K562 (cell line): Measurements from ENCODE around the gene TMEM184A. TPM values are rescaled to one million over a fixed set of nuclear protein-coding genes. Genes with fewer than 3 reads are reported as not detected.
A peak's percentile ranks its signal among the peaks of the same experiment; 100 is the strongest.

Experiments used
- ATAC-seq: fragments of 200-7000 bp; cut with Tn5 transposase; 3 replicates; pipeline ENCODE4 v1.9.1; 2020; ENCODE audit warnings: moderate library complexity
- BruUV-seq: library from RNA; stranded (reverse); fragments of 400-500 nt; replicated peaks from 2 replicates; lab custom pipeline; 2021; lab: Mats Ljungman, UMichigan
- CTCF ChIA-PET: fragments of 300-600 bp; formaldehyde crosslinking; extraction: SDS; loops from one replicate; lab custom pipeline; 2021; ENCODE audit warnings: low intra/inter-chr PET ratio; lab: Yijun Ruan, JAX
- POLR2A ChIA-PET: fragments of 300-600, 350-650 bp; sonication (Branson Sonifier 250); formaldehyde crosslinking; extraction: SDS; loops from one replicate; lab custom pipeline; 2021; ENCODE audit warnings: antibody characterized with exemption, inconsistent platforms; lab: Yijun Ruan, JAX
- DNase-seq, 4 experiments: peaks; one replicate each; pipeline versions ENCODE4 v3.0.0 to v3.0.0-alpha.2; 2011 to 2018; ENCODE audit warnings: low spot score in 3 of 4, mixed read lengths in 3 of 4; ENCODE audit errors: extremely low read depth in 1 of 4
- FAIRE-seq: peaks from 2 replicates; lab custom pipeline; 2011; peaks lifted over from hg19 to GRCh38; lab: Jason Lieb, UNC
- H2AFZ ChIP-seq: 2 replicates; pipeline ENCODE4 v1.6.0; 2011; ENCODE audit warnings: low read depth, low read length, control low read depth, inconsistent platforms
- H3K27ac ChIP-seq: fragments of 200-600 bp; 3 replicates; pipeline ENCODE4 v1.8.0; 2011; ENCODE audit warnings: low read depth, mild to moderate bottlenecking, control low read depth, inconsistent platforms, low read length, moderate library complexity, mixed read lengths; ENCODE audit errors: extremely low read depth
- H3K27me3 ChIP-seq, 2 experiments: fragments of 300-600 bp in 1 of 2; 2 replicates in 1 of 2; 3 replicates in 1 of 2; pipeline versions ENCODE4 v1.6.0 to v1.8.0; 2011; ENCODE audit warnings: inconsistent platforms in 2 of 2, low read length in 2 of 2, mild to moderate bottlenecking in 1 of 2, mixed read lengths in 1 of 2, moderate library complexity in 1 of 2; ENCODE audit not compliant: control insufficient read depth in 2 of 2, insufficient read depth in 2 of 2
- H3K36me3 ChIP-seq: fragments of 300-600 bp; 3 replicates; pipeline ENCODE4 v1.8.0; 2011; ENCODE audit warnings: mild to moderate bottlenecking, low read length, inconsistent platforms; ENCODE audit not compliant: control insufficient read depth, insufficient read depth
- H3K4me1 ChIP-seq, 2 experiments: fragments of 200-600 bp in 1 of 2; replicated peaks in 1 of 2; 2 replicates in 1 of 2; 3 replicates in 1 of 2; pipeline versions ENCODE4 v1.5.1 to v1.8.0; 2011; ENCODE audit warnings: inconsistent platforms in 2 of 2, low read length in 2 of 2, mild to moderate bottlenecking in 1 of 2, mixed read lengths in 1 of 2, moderate library complexity in 1 of 2; ENCODE audit not compliant: control insufficient read depth in 2 of 2, insufficient read depth in 2 of 2
- H3K4me2 ChIP-seq: 2 replicates; pipeline ENCODE4 v1.6.1; 2011; ENCODE audit warnings: low read length, control low read depth, inconsistent platforms, mixed read lengths; ENCODE audit not compliant: insufficient read depth
- H3K4me3 ChIP-seq: fragments of 200-600 bp; sonication (generic), shearing (Covaris generic); 2 replicates; pipeline ENCODE4 v1.5.1; 2016; ENCODE audit warnings: control low read depth, inconsistent platforms
- H3K79me2 ChIP-seq: fragments of 200-600 bp; 3 replicates; pipeline ENCODE4 v1.8.0; 2011; ENCODE audit warnings: low read length, inconsistent platforms; ENCODE audit not compliant: control insufficient read depth, insufficient read depth
- H3K9ac ChIP-seq, 2 experiments: 2 replicates each; pipeline versions ENCODE4 v1.6.0 to v1.6.1; 2011; ENCODE audit warnings: low read depth in 2 of 2, low read length in 2 of 2, control low read depth in 1 of 2, inconsistent platforms in 1 of 2, mild to moderate bottlenecking in 1 of 2, mixed read lengths in 1 of 2; ENCODE audit not compliant: insufficient read depth in 1 of 2
- H3K9me1 ChIP-seq: one replicate; pipeline ENCODE4 v1.6.0; 2011; ENCODE audit warnings: inconsistent platforms, mild to moderate bottlenecking, low read length, moderate library complexity; ENCODE audit not compliant: control insufficient read depth, insufficient read depth
- H3K9me3 ChIP-seq: replicated peaks from 2 replicates; pipeline ENCODE4 v1.5.1; 2011; ENCODE audit warnings: low read depth, low read length, inconsistent platforms; ENCODE audit not compliant: control insufficient read depth, insufficient read depth
- H4K20me1 ChIP-seq: replicated peaks from 2 replicates; pipeline ENCODE4 v1.6.1; 2011; ENCODE audit warnings: low read length, inconsistent platforms, mixed read lengths; ENCODE audit not compliant: control insufficient read depth, insufficient read depth
- CTCF ChIP-seq, 3 experiments: IDR thresholded peaks in 2 of 3; conservative IDR thresholded peaks in 1 of 3; 2 replicates each; pipeline ENCODE4 v1.5.1; 2011 to 2012; ENCODE audit warnings: low read length in 3 of 3, mild to moderate bottlenecking in 3 of 3, control low read depth in 2 of 3, improper control_type of control experiment in 1 of 3, inconsistent platforms in 1 of 3, low read depth in 1 of 3, mixed read lengths in 1 of 3, moderate library complexity in 1 of 3; ENCODE audit not compliant: insufficient read depth in 2 of 3
- NFIC ChIP-seq: fragments of 450-650 bp; IDR thresholded peaks from 2 replicates; pipeline ENCODE4 v1.6.1; 2017; ENCODE audit warnings: mild to moderate bottlenecking, inconsistent platforms
- POLR2G ChIP-seq: fragments of 200-400 bp; formaldehyde crosslinking; IDR thresholded peaks from 2 replicates; pipeline ENCODE4 v1.6.1; 2017; ENCODE audit warnings: low read depth, mild to moderate bottlenecking, antibody characterized with exemption, low read length, moderate library complexity
- U2AF1 ChIP-seq: fragments of 200-400 bp; formaldehyde crosslinking; optimal IDR thresholded peaks from 2 replicates; pipeline ENCODE3; 2017; ENCODE audit warnings: mild to moderate bottlenecking, low read depth, low read length, moderate library complexity
- ZBTB33 ChIP-seq: sonication (generic); formaldehyde crosslinking; IDR thresholded peaks from 2 replicates; pipeline ENCODE4 v1.8.1; 2023; ENCODE audit warnings: mild to moderate bottlenecking, missing genetic modification reagents
- ZBTB7A ChIP-seq: IDR thresholded peaks from 2 replicates; pipeline ENCODE4 v1.6.1; 2011; ENCODE audit warnings: low read depth, mild to moderate bottlenecking, low read length, moderate library complexity, borderline replicate concordance; ENCODE audit not compliant: control insufficient read depth
- ZNF347 ChIP-seq: fragments of 450-650 bp; formaldehyde crosslinking; IDR thresholded peaks from 2 replicates; pipeline ENCODE4 v1.4.0; 2020; ENCODE audit warnings: low read depth, mild to moderate bottlenecking, moderate library complexity
- WGBS: fragments of 100-300 bp; shearing (Covaris generic); methylation state at CpG from one replicate; pipeline ENCODE4 v1.1.6; 2016; ENCODE audit warnings: low coverage, mixed read lengths; ENCODE audit not compliant: insufficient coverage; ENCODE audit errors: missing lambda C conversion rate; 5-methylcytosine and 5-hydroxymethylcytosine counted together
- in situ Hi-C: fragments of 300-500 bp; cut with MboI; formaldehyde crosslinking; loops from 4 replicates; pipeline ENCODE4 v1.15.0; 2018; ENCODE audit warnings: inconsistent platforms, mixed read lengths
- intact Hi-C: fragments of 100-400 bp; cut with micrococcal nuclease; formaldehyde crosslinking; loops from 2 replicates; pipeline ENCODE4 v1.14.2; 2022
- polyA plus RNA-seq, 8 experiments: library from polyadenylated mRNA; depleted of rRNA in 4 of 8; stranded (reverse) in 5 of 8; unstranded in 3 of 8; fragments of >200 nt; fragmentation: Nextera tagmentation in 2 of 8; fragmentation: Illumina TruSeq in 1 of 8; extraction: Ambion mirVana in 2 of 8; extraction: Trizol in 1 of 8; gene quantifications; 2 replicates each; pipeline versions ENCODE4 v1.2.1 to v1.2.3, GENCODE V29; 2011 to 2014; ENCODE audit warnings: inconsistent platforms in 1 of 8, missing spikeins in 1 of 8
- total RNA-seq, 7 experiments: library from RNA; depleted of rRNA in 6 of 7; stranded (reverse); fragments of >200 nt in 6 of 7; fragmentation: Illumina TruSeq in 2 of 7; extraction: Trizol in 2 of 7; gene quantifications; 2 replicates each; pipeline versions ENCODE4 v1.2.1 to v1.2.3, GENCODE V29; 2011 to 2021; ENCODE audit warnings: low replicate concordance in 1 of 7

Gene TMEM184A
- total and polyA plus RNA-seq, 9 of the 15 experiments (the other 6 are each of a cell fraction or from before 2014, with no cell fraction given), result 0.10 to 0.18 (median 0.11) TPM; not detected in 6

GRCh38 chr7:1545417-1546246 is 10.4 kb downstream of the TMEM184A start:
- in situ Hi-C loops, result no loop called here
- DNase-seq, result no peak
- no peak overlapping the region for H2AFZ ChIP-seq
- peaks cover 0 to 90% of the 10 kb centered on the region in 2 experiments; a peak in 3 of 5 replicates for H3K4me1 ChIP-seq
- no peaks in the 10 kb centered on the region for H3K9me3 ChIP-seq
- 72% methylated on average over 22 of the region's 40 CpGs for WGBS
- intact Hi-C loops, result no loop called here
- peaks cover 19% of the 10 kb centered on the region; the same call in 2 of the 3 replicates for H3K36me3 ChIP-seq
- peaks cover 0 to 17% of the 10 kb centered on the region in 2 experiments; a peak in 2 of 5 replicates for H3K27me3 ChIP-seq
- H3K9ac ChIP-seq, result peak overlapping the region in 1 of 2 experiments; percentile 70; a peak in 2 of 4 replicates
- H3K27ac ChIP-seq, result no peak overlapping the region
- no peak overlapping the region for H3K4me3 ChIP-seq
- BruUV-seq, result no TSS peak
- ChIA-PET POLR2A (interaction anchor here (1.1 kb wide), 1 partner anchor 12 kb away, joined by 4 read pairs; no protein-coding TSS in a partner anchor), CTCF (no interaction called here)
- H3K79me2 ChIP-seq, result no peaks in the 10 kb centered on the region
- peak; percentile 26; the same call in 1 of the 3 replicates for ATAC-seq
- no peak for FAIRE-seq
- TF ChIP-seq ZBTB7A (0 out of 2 replicates have a peak, but pooled peaks have one; percentile 23), CTCF (IDR thresholded peaks at IDR 0.05 in 2 of 3, conservative IDR thresholded peaks at IDR 0.05 in 1 of 3; ENCODE audit: insufficient read depth in 2 of 3, low read depth in 1 of 3, low read length in 3 of 3) (peak in 1 of 3 experiments; percentile 41; a peak in 2 of 6 replicates), POLR2G (peak; percentile 11; the same call in 1 of the 2 replicates), NFIC (0 out of 2 replicates have a peak, but pooled peaks have one; percentile 8), ZNF347 (CRISPR knock-in tag) (no peak), ZBTB33 (CRISPR knock-in tag) (peak; percentile 31; the same call in 1 of the 2 replicates), U2AF1 (no peak)
- H4K20me1 ChIP-seq, result no peaks in the 10 kb centered on the region
- H3K4me2 ChIP-seq, result no peak overlapping the region
- no peaks in the 10 kb centered on the region for H3K9me1 ChIP-seq
